ENCODE data around the gene GNA12.

Gene GNA12, protein sequence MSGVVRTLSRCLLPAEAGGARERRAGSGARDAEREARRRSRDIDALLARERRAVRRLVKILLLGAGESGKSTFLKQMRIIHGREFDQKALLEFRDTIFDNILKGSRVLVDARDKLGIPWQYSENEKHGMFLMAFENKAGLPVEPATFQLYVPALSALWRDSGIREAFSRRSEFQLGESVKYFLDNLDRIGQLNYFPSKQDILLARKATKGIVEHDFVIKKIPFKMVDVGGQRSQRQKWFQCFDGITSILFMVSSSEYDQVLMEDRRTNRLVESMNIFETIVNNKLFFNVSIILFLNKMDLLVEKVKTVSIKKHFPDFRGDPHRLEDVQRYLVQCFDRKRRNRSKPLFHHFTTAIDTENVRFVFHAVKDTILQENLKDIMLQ

DNA sequence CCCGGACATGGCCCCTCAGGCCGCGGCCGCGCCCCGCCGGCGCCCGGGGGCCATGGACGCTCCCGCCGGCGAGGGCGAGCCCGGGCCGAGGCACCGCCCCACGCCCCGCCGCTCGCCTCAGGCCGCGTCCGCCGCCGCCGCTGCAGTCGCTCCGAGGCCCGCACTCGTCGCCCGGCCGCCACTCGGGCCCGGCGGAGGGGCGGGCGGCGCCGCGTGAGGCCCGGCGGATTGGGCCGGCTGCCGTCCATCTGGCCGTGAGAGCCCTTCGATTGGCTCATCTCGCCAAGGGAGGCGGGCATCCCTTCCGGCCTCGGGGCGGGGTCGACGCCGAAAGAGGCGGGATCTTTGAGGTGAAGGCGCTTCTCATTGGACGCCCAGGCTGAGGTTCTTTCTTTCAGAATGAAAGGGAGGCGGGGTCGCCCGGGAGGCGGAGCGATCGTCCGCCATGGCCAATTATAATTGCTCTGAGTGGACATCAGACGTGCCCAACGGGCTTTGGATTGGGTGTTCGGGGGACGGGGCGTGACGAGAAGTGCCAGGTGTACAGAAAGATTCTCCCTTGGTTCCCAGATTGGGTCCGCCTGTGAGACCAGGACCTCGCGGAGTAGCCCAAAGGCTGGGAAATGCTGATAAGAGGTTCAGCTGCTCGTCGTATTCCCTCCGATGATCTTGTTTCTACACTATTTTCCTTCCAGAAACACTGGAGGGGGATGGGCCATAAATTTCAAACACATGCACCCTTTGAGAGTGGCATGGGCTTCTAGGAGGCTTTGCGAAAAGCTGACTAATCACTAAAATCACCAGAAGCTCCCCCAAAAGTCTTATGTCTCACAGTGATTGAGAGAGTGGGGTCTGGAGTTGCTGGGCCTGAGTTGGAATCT is at the start of gene GNA12:
Gene GNA12 (minus strand): TSS at position 156 of the 881 bp plus-strand sequence. CDS start 147 bp downstream, at position 9.
- DNase-seq, result peak; percentile 99

DNA sequence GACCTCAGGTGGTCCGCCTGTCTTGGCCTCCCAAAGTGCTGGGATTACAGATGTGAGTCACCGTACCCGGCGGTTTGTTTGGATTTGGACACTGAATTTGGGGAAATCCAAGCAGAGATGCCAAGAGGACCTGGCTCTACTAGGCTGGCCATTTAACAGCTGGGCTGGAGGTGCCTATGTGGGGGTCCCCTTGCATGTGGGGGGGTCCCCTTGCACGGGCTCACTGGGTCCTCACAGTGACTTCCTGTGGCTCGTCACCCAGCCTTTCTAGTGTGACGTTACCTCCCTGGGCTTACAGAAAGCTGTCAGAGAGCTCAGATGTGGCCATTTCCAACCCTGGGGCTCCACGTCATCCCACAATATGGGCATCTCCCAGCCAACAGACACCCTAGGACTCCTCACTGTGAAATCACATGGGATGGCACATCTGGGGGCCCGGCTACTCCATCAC is 49.3 kb upstream of the GNA12 start:
- DNase-seq, result no peak

DNA sequence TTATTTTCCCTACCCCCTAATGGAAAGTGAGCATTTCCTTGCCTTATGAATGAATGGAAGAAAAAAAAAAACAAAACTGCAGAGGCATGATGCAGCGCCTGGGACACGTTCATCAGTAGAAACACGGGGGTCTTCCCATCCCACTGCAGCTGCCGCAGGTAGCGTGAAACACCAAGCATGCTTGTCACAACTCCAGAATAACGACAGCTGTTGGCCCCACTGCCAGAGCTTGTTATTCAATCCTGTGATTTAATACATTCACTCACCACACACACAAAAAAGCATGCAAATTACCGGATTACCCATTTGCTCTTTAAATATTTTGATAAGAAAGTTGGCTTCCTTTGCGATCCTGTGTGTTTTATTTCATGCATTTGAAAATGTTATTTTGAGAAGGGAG is 48.4 kb upstream of the GNA12 start:
- no peak for DNase-seq

DNA sequence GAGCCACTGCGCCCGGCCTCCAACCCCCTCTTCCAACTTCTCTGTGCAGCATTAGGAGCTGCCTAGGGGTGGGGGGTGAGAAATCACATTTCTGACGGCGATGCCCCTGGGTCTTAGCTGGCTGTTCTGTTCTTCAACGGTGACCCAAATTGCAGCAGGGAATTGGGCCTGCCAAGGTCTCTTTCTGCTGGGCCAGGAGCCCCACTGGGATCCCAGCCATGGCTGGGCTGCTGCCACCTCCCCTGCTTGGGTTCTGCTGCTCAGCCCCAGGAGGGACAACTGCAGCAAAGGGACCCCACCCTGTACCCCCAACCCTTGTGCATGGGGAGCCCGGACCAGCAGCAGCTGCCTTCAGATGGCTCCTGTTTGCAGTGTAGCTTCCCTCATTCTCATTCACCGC is 43.7 kb upstream of the GNA12 start:
- no peak for DNase-seq

DNA sequence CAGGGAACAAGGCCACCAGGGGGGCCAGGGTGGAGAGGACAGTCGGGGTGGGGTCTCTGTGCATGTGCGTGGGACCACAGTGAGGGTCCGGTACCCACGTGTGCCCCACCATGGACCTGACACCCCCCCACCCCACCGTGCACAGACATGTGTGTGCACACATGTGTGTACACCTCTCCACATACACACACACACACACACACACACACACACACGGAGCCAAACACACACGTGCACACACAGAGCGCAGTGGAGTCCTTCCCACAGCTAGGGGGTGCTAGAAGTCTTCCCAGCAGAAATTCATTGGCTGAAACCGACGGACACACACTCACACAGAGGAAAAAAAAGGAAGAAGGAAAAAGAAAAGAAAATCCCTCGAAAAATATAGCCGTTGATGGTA is 42.8 kb upstream of the GNA12 start:
- peak; percentile 19 to 70 for DNase-seq

DNA sequence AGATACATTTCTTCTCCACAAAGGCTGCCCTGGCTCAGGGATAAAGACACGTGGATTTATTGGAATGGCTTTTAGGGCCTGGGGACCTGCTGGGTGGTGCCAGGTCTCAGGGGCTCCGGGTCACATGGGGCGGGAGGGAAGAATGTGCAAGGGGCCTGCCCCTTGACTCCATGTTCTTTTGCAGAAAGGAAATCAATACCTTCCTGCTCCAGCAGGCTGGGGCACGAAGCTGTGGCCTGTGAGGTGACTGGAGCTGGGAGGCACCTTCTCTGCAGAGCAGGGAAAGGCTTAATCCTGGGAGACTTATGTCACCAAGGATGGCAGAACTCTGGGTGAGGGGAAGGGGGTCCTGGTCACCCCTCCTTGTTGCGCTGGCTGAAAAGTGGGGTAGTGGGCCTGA is 42.3 kb upstream of the GNA12 start:
- no peak for DNase-seq

DNA sequence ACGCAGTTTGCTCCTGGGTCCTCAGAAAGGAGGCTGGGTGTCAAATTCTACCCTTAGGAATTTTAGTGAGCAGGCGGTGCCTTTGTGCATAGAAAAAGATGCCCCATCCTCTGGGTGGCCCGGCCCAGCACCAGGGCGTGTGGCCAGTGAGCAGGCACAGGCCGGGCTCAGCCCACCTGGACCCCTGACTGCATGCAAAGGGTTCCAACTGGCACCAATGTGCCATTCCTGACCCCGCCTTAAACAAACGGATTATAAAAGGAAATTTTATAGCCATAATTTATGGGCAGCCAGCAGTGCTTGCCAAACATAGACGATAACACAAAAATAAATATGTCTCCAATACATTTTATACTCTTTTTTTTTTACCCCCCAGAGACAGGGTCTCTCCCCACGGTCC is 40.1 kb upstream of the GNA12 start:
- no peak for DNase-seq

DNA sequence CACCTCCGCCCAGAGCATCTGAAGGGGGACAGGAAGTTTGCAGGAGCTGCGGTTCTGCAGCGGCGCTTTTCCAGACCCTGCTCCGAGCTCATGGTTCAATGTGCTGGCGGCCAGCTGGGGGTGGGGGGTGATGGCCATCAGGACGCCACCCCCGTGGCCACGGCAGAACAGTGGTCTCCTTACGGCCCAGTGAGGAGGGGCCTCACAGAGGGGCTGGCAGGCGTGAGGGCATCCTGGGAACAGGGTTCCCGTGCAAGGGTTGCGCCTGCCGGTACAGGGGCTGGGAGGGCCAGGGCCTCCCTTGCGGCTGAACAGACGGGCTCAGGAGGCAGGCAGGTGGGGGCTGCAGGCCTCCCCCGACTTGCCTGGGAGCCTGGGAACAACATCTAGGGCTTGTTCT is 39.0 kb upstream of the GNA12 start:
- no peak for DNase-seq

DNA sequence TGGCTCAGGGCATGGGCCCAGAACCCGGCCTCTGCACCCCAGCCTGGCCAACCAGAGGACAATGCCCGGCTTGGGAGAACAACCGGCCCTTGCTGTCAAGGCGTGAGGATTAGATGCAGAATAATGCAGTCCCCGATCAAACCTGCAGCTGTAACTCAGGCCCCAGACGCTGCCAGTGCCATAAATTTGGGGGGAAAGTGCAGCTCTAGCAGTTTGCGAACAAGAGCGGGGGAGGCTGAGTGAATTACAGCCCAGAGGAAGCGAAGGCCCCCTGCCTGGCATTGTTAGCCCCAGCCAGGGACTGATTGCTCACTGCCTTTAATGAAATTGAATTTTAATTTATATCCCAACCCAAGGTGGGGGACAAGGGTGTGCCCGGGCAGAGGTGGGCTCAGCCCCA is 38.0 kb upstream of the GNA12 start:
- no peak for DNase-seq

DNA sequence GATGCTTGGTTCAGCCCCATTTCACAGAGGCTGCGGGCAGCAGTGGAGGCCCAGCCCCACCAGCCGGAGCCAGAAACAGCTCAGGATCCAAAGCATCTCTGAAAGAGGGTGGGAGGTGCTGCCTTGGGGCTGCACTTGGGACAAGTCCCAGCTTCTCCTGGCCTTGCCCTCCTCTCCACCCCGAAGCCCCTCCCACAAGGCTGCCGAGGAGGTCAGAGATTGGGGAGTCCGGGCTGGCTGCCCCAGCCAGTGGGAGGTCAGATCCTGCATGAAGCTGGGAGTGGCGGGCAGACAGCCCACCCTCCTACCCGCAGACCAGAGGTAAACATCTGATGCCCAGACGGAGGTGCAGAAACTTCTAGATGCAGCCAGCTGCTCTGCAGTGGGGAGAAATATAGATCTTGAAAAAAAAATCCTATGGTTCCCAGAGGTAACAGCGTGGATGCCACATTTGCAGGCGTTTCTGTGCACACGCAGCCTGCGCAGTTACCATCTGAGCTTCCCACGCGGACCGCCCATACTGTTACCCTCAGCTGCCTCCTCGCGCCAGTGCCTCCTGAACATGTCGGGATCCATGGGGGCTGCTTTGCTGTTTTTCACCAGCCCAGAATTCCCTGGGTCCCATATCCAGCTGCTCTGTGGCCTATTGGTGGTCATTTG is 36.9 kb upstream of the GNA12 start:
- no peak for DNase-seq

DNA sequence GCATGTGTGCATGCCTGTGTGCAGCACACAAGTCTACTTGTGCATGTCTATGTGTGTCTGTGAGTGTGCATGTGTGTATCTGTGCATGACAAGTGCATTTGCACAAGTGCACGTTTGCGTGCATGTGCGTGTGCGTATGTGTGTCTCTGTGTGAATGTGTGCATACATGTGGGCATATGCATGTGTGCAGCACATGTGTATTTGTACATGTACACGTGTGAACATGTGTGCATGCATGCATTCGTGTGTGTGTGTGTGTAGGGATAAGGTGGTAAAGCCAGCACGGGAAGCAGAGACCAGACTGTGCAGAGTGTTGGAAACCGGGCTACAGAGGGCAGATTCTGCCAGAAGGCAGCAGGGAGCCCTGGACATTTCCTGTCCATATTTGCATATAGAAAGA is 35.9 kb upstream of the GNA12 start:
- no peak for DNase-seq

DNA sequence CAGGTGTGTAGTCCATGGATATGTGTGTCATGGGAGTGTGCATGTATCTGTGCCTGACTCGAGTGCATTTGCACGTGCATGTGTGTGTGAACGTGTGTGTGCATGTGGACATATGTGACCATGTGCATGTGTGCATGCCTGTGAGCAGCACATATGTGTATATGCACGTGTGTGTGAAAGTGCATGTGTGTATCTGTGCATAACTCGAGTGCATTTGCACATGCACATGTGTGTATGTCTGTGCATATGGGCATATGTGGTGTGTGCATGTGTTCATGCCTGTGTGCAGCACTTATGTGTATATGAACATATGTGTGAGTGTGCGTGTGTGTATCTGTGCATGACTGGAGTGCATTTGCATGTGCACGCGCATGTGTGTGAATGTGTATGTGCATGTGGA is 35.2 kb upstream of the GNA12 start:
- DNase-seq, result no peak

DNA sequence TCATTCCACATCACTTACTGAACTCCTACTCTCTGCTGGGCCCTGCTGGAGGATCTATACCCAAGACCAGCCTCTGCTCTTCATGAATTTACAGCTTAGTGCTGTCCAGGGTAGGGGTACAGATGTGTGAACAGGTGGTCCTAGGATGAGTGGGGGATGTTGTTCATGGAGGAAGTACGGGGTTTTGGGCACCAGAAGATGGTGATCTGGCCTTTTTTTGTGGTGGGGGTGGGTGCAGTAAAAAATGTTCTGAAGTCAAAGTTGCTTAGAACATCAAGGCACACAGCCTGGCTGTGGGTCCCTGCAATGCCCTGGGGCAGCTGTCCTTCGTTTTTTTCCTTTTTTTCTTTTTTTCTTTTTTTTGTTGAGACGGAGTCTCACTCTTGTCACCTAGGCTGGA is 34.2 kb upstream of the GNA12 start:
- DNase-seq, result no peak

DNA sequence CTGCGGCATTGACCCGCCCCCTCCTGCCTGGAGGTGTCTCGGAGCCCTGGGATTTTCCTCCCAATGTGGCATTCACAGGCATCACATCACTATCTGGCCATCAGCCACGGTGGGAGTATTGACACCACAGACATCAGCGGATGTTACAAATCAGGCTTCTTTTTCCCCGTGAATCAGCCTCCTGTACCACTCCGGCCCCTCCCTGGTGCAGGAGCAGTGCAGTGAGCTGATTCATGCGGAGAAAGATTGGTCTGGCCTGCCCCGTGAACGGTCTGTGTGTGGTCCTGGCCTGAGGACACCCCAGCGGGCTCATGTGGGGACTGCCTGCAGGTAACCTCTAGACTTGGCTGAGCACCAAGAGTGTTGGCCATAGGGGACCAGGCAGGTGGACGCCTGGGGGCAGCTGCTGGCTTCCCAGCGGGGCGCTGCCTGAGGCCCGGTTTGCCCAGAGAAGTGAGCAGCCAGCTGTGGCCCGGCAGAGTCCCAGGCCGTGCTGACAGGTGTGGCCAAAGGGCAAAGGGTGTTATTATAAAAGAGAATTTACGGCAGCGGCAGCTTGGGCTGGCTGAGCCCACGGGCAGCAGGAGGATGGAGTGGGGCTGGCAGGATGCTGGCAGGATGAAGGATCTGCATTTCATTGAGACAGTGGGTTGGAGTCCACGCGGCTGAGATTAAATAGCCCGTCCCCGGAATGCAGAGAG is 32.1 kb upstream of the GNA12 start:
- no peak for DNase-seq

DNA sequence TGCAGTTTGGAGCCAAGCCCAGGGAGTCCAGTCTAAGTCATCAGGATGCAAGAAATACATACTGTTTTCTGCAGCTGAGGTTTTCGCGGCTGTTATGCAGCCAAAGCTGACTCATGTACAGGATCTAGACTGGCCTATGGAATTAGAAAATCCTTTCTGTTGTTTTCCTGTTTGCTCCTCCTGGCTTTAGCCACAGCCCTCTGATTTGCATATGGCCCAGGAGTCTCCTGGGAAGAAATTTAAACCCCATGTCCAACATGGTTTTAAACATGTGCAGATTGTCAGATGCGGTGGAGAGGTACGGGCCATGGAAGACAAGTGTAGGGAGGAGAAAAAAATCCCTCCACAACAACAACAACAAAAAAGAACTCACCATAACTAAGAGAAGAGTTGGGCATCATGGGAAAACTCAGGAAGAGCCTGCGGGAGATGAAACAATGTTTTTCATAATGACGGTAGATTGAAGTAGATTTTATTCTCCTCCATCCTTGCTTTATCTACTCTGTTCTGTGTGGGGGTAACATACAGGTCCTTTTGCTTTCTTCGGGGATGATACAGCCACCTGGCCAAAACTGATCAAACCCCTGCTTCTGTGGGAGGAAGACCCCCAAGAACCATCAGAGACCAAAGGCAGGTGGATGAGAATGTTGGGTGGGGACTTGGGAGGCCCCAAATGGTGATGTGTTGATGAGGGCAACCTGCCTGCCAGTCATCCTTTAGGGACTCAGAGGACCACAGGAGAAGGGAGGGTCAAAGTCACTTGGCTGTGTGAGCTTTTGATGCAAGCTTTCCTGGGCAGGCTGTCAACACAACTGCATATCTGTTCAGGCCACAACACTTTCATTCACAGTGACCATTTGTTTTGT is 29.8 kb upstream of the GNA12 start:
- peak in 1 of 2 experiments; percentile 38 for DNase-seq

DNA sequence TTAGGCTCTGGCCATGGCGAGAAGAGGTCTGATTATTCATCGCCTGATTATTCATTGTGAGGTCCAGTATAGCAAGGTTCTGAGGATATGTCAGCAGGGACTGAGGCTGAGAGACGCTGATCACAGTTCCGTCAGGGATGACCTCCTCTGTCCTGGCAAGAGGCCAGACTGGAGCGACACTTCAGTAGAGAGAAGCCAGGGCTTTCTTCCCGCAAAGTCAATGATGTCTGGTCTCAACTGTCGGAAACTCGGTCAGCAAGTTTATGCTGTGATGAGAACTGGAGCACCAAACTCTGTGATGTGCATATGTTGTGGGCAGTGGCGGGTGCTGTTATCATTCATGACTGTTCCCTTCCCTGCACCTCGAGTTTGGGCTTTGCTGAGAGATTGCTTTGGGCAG is 29.0 kb upstream of the GNA12 start:
- no peak for DNase-seq

DNA sequence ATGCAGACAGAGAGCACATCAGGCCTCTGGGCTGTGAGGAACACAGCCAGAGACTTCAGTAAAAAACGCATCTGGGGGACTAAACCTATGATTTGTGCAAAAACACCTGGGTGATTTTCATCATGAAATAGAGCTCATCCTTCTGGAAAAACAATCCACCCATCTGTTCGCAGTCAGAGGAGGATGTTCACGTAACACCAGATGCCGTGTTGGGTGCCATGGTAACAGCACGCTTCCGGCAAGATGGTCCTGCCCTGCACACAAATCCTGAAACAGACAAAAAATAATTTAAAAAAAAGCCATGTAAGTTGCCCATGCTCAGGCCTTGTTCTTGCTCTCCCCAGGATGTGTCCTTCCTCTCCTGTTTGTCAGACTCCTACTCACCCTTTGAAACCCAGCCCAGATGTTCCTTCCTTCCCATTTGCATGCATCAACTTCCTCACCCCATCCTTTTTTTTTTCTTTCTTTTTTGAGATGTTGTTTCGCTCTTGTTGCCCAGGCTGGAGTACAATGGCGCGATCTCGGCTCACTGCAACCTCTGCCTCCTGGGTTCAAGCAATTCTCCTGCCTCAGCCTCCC is 28.3 kb upstream of the GNA12 start:
- no peak for DNase-seq

DNA sequence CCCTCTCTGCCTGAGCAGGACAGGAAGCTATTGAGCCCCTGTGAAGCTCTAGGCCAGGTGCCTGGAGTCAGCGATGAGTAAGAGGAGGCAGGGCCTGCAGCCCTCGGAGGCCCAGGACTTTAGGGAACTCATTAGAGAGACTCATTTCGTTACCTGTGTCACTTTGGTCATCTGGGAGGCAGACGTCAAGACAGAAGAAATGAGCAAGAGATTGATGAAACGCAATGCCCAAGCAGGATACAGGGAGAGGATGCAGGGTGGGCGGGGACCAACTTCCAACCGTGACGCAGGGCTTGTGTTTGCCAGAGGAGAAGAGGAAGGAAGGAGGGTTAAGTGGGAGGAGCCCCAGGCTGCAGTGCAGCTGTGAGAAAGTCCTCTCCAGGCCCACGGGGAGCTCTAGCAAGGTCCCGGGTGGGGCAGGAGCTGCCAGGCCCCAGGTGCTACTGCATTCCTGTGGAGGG is 26.4 kb upstream of the GNA12 start:
- no peak for DNase-seq

DNA sequence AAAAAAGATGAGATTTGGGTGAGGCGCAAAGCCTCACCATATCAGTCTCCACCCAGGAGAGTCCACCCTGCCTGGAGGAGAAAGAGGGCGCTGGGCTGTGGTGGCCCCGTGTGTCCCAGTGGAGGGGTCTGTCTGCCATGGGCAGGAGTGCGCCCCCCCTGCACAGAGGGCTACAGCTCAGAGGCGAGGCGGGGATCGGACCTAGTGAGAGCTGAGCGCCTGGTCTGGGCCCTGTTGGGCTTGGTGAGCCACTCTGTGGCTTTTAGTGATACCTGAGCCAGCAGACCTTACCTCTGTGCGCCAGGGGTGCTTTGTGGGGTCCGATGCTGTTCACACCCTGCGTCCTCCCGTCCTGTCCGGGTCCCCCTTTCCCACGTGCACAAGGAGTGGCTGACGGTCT is 25.9 kb upstream of the GNA12 start:
- no peak for DNase-seq

DNA sequence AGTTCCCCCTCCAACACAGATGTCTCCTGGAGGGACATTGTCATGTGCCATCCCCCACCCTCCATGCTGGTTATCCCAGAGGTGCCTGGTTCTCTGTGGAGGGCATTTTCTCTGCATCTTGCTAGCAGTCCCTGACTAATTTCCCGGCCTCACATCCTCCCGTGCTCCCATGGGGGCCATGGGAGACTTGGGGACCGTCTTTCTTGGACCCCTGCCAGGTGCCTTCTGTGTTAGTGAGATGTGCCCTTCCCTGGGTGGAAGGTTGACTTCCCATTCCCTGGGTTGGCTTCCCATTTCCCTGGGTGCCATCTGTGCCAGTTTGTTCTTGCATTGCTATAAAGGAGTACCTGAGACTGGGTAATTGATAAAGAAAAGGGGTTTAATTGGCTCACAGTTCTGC is 22.5 kb upstream of the GNA12 start:
- no peak for DNase-seq

DNA sequence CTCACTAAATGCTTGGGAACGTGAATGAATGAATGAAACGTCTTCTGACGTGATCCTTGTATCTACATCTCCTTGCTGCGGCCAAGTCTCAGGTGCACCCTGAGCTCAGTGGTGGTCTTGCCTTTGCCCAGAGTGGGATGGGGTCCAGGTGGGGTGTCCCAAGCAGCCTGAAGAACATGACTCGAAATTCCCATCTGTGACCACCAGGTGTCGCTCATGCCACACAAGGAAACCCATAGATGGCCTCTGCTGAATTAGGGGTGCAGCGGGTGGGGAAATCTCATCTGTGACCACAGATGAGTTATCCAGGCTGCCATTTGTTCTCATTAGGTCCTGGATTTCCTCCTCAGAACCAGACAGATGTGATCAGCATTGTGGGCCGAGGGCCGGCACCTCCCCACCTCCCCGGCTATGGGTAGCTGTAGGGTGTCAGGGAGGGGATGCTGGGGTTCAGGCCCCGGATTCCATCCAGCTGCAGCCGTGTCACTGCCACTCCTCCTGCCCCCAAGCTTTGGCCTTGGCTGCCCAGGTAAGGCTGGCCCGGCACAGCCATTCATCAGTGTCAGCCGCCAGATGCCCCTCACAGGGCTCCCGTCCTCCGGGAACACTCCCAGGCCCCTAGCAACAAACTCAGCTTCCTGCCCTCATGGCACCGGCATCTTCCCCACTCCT is 21.0 kb upstream of the GNA12 start:
- peak in 1 of 2 experiments; percentile 69 for DNase-seq
